Mesenteric fat pad (tissue), 1 donor: Measurements from ENCODE around the gene SPAG7. TPM values are rescaled to one million over a fixed set of nuclear protein-coding genes. Genes with fewer than 3 reads are reported as not detected.

Experiments
- DNase-seq: peaks from one replicate; pipeline ENCODE4 v3.0.0-alpha.2; 2020; ENCODE audit warnings: low spot score
- total RNA-seq: library from RNA; stranded (reverse); fragmentation: NEBNext Ultra II Directional; extraction: Animal tissue kit (Norgen Biotek cat#: 25700); gene quantifications from one replicate; pipeline ENCODE4 v1.2.1, GENCODE V29; 2021
- donor health status: DM: yes; HTN: yes; CAD: no.

Gene SPAG7
- total RNA-seq, 1 donor from 2014 or later = 55.5 TPM

DNA sequence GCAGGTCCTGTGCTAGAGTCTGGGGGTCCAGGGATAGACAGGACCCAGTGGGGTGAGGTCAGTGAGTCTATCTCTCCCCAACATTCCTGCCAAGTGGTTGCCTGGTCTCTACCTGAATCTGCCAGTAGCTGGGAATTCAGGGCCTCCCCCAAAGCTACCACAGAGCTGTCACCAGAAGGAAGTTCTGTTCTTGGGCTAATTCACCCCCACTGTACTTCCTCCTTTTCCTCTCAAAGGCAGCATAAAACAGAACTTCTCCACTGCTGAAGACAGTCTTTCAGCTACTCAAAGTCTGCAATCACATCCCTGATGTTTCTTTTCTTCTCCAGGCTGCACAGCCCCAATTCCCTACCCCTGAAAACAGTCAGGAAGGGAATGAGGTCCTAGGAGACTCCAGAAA, 11.1 kb upstream of the SPAG7 start:
- DNase-seq = no peak

- no peak for DNase-seq
Measured at GRCh38 chr17:4974115-4974670, 6.6 kb upstream of the SPAG7 start.

DNA sequence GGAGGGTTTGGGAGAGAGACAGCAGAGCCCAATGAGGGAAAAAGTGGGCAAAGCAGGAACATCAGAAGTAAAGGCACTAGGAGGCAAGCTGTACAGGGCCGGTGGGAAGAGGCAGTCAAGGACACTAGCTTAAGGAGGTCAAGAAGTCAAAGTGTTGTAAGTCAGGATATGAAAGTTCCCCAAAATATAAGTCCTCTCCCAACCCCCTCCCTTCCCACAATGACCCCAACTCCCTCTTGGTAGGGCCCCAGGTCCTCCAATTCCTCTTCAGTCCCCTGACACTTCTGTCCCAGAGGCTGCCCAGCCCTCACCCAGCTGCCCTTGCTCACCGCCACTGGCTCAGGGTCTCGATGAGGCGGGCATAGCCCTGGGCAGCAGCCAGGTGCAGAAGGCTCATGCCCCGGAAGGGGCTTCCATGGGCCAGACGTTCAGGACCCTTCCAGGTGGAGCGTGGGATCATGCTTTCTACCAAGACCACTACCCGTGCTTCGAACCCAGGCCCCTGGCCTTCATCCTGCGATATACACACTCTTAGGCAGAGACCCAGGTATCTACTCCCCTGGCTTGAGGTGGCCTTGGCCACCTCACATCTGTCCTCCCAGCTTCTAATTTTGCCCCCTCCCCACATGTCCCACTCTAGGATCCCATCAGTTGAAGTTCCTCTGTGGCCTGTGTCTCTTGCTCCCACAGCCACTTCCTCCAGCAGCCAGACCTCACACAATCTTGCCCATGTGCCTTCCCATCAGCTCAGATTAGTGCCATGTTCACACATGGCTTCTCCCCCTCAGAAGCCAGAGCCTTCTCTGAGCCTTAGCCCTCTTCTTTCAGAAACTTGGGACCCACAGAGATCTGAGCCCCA, 5.9 kb upstream of the SPAG7 start:
- DNase-seq = no peak

- no peak for DNase-seq
Measured at GRCh38 chr17:4972752-4973151, 5.1 kb upstream of the SPAG7 start.

DNA sequence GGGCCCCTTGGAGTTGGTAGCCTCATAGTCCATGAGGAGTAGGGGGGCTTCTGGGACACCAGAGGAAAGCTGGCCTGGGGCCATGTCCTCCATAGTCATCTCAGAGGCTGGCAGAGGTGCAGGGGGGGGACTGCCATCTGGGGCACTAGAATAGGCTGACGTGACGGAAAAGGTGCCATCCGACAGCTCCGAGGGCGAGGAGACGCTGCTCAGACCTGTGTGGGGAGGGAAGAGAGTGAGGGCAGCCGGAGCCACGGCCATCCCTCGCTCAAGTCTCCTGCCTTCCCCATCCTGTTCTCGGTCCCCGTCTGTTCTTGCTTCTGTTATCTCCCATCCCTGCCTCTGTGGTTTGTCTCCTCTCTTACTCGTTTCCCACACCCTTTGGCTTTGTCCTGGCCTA, 4.7 kb upstream of the SPAG7 start:
- DNase-seq = no peak

DNA sequence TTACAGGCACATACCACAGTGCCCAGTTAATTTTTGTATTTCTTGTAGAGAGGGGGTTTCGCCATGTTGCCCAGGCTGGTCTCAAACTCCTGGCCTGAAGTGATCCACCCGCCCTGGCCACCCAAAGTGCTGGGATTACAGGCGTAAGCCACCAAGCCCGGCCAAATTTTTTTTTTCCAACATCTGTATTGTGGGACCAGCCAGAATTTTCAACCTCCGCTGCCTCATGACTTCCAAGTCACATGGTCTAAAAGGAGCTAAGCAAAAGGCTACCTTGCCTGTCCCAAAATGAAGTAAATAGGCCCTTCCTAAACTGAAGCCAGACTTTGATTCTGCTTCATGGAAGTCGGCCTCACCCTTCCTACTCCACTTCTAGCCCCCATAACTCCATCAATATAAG, 4.2 kb upstream of the SPAG7 start:
- no peak for DNase-seq

GRCh38 chr17:4970273-4970672, 2.7 kb upstream of the SPAG7 start:
- DNase-seq = no peak

DNA sequence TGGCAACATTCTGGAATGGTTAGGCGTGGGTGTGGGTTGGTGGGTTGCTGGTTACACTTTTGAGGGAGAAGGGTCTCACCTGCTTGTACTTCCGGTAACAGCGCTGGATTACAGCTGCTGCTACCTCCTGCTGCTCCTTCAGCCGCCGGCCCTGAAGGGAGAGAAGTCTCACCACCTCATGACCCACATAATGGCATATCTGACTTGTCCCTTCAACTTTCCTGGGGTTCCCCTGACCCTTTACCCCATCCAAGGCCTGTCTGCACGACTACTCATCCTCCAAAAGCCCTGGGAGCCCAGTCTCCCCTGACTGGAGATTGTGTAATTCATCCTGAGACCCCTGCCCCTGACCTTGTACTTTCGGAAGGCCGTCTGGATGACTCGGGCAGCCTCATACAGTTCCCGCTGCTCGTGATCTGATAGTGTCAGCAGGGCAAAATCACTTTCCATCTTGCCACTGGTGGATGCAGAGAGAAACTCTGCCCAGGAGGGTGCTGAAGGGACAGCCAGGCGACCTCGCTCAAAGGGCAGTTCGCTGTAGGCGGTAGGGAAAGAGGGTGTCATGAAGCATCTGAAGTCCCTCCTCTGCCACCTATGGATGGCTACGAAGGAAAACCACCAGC, 2.0 kb upstream of the SPAG7 start:
- DNase-seq = no peak

DNA sequence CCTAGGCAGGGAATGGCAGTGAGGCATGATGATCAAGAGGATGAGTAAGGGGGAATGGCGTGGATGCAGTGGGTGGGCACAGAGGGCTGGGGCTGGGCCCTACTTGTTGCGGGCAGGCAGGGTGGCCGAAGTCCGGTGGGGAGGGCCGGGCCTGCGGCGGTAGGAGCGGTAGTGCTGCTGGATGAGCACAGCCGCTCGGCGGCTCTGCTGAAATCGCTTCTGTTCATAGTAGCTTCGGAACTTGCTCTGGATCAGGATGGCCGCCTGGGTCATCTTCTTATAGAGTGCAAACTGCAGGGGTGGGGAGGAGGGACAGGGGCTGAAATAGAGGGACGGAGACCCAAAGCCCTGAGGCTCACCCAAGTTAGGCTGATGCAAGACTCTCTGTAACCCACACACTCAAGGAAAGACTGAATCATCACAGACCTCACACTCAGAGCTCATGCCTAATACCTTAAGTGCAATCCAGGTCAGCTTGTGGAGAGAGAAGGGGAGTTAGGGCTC, 1.5 kb upstream of the SPAG7 start:
- DNase-seq = no peak

DNA sequence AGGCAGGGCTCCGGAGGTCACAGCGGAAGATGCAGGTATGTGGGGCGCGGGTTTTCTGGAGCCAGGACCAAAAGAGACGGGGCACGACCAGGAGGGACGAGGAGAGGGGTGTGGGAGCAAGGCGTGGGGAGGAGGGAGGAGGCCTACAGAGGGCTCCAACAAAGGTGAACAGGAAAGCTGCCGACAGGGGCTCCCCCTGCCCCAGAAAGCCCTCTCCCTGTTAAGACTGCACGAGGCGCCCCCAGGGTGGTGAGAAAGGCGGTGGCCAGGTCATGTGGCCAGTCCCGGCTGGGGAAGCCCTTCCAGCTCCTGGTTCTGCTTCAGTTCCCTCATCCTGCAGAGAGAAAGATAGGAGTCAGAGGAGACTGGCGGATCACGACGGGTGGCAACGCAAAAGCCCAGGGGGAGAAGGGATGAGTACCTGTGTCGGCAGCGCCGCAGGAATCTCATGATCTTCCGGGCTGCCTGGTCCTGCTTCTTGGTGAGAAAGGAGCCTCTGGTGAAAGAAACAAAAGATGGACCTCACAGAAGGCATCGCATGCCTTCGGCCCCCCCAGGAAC, 949 bp upstream of the SPAG7 start:
- no peak for DNase-seq

GRCh38 chr17:4966844-4967538, 626 bp downstream of the SPAG7 start:
- peak; percentile 98 for DNase-seq

GRCh38 chr17:4965311-4965986, 2.2 kb downstream of the SPAG7 start:
- no peak for DNase-seq

- DNase-seq = no peak
Measured at GRCh38 chr17:4960279-4960922, 7.2 kb downstream of the SPAG7 start.

DNA sequence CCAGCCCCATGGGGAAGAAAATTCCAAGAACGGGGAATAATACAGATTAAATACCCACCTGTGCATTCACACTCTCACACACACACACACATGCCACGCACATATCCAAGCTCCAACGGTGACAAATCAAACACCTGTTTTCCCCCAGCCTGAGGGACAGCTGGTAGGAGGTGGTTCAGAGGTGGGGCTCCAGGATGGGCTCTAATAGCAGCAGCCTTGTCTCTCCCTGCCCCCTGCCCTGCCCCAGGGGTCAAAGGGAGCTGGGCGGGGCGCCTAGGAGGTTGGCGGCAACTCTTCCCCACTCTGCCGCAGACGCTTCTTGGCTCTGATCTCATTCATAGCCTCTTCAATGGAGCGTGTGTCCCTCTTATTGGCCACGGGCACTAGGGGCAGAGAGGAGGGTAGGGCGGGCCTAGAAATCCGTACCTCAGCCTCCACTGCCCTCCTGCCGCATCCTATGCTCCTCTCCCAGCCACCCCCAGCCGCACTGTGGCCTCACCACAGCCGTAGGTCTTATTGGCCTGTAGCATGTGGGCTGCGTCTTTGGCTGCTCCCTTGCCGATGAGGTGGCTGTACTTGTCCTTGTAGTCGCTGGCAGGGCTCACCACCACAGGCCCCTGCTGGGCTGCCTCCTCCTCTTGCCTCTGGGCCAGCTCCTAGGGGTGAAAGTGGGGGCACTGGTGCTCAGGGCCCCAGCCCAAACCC, 8.2 kb downstream of the SPAG7 start:
- no peak for DNase-seq

DNA sequence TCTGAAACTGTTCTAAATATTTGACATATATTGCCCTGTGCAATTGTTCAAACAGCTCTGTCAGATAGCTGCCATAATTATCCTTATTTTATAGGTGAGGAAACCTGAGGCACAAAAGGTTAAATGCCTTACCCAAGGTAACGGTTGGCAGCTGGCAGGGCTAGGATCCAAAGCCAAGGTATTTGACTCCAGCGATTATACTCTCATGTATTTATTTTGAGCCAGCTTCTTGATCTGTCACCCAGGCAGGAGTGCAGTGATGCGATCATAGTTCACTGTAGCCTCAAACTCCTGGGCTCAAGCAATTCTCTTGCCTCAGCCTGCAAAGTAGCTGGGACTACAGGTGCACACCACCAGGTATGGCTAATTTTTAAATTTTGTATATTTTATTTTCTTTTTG, 9.5 kb downstream of the SPAG7 start:
- no peak for DNase-seq

DNA sequence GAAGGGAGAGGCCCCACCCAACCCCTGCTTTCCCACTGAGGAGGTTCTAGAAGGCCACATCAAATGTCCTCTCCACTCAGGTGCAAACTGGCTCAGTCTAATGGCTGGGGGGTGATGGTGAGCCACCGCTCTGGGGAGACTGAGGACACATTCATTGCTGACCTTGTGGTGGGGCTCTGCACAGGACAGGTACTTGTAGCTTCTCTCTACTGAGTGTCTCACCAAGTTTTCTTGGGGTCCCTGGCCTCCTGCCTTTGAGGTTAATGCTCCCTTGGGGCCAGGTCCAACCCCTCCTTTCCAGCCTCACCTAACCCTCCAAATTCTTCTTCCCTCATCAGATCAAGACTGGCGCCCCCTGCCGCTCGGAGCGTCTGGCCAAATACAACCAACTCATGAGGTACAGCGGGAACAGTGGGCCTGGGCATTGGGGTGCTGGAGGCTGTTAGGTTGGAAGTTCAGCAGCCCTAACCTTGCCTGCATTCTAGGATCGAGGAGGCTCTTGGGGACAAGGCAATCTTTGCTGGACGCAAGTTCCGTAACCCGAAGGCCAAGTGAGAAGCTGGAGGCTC, 11.0 kb downstream of the SPAG7 start:
- no peak for DNase-seq

- no peak for DNase-seq
Measured at GRCh38 chr17:4955091-4955490, 12.5 kb downstream of the SPAG7 start.

- DNase-seq = no peak
Measured at GRCh38 chr17:4953451-4953961, 14.1 kb downstream of the SPAG7 start.

GRCh38 chr17:4951486-4951885, 16.1 kb downstream of the SPAG7 start:
- DNase-seq = no peak
